HS-27A (cell line): ENCODE results near the gene SLC10A6.

Experiments
- DNase-seq: peaks from one replicate; pipeline ENCODE4 v3.0.0-alpha.2; 2012; ENCODE audit warnings: low read depth, missing footprints

SLC10A6 gene

DNA sequence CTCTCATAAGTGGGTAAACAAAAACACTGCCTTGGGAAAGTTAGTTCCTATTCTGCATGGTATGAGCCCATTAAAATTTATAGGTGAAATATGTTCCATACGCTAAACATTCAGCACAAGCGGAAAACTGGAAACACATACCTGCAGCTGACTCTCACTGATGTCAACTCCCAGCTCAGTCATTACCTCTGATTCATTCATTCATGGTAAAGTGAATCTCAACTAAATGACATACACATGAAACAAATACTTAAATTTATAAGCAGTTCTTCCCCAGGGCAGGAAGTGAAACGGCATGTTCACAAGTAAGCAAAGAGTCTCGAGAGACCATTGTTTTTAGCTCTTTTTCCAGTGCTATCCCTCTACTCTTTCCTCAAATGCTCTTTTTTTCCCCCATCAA is 1.6 kb downstream of the SLC10A6 start:
- DNase-seq = no peak

- no peak for DNase-seq
These were observed 2.3 kb downstream of the SLC10A6 start for GRCh38 chr4:86846921-86847320.

DNA sequence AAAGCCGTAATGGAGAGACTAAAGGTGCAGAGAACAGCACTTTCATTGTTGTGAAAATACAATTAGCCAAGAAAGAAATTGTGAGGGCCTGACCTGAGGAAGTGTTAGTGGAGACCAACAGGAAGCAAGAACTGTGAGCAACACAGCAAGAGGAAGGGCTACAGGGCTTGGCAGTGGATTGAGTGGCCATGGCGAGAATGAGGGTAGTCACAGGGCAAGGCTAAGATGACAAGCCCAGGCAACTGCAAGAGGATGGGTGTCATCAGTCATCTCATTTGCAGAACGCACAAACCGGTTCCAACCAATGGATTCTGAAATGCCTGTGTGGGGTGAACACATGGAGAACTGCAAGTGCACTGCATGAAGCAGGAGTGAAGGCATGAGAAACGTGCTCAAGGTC is 3.6 kb downstream of the SLC10A6 start:
- DNase-seq = no peak

GRCh38 chr4:86841309-86841708 is 7.9 kb downstream of the SLC10A6 start:
- no peak for DNase-seq

DNA sequence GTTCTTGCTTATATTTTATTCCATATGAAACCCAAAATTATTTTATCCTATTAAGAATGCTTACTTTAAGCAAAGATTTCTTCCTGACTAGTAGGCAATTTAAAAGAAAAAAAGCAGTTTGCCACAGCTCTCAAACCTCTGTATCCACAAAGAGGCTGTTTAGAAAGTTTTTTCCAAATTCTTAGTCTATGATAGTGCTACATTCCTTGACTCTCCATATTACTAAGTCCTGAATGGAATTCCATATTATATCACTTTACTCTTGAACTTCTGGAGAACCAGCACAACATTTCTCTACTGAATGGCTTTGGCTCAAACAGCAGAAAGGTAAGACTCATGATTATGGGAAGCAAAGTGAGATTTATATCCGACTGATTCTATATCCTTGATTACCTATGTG is 8.3 kb downstream of the SLC10A6 start:
- DNase-seq = no peak

DNA sequence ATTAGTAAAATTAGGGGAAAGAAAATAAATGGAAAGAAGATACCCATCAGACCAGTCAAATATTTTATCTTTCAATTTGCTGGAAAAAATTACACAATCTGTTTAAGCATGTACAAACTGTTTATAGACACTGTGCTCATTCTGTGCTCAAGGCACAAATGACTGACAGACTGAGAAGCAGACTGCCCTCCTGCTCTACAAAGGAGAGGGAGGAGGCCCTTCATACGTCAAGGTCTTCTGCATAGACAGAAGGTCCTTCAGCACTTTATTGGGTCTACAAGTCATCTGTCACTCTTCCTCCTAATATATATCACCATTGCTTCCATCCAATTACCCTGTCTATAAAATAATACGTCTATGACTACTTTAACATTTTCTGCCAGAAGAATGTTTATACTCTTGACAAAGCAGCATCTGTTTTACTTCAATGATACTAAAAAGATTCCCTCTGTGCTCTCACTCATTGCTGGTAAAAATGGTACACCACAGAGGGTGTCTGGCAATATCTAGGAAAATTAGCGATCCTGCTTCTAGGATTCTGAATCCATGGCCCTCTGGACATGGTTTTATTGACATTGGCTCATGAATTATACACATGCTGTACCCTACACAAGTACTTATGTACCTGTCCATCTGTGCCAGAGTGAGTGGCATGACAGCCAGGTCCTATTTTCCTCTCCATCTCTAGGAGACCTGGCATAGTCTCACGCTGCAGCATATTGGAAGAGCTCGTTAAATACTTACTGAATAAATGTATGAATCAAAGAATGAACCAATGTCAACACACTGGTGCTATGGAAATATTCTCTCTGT is 11.3 kb downstream of the SLC10A6 start:
- no peak for DNase-seq

DNA sequence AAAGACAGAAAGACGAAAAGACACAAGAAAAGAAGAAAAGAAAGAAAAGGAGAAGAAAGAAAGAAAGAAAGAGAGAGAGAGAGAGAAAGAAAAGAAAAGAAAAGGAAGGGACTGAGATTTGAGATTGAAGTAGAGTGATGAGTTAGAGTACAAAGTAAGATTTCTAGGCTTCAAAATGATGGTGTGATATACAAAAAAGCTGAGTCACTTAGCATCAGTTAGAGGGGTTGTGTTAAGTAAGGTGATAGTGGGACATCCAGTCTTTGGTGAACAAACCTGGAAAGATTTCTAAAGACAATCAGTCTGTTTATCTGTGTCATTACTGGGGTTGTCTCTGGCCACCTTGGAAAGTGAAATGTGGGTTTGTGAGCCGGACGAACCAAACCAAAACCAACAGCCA is 13.5 kb downstream of the SLC10A6 start:
- DNase-seq = no peak

DNA sequence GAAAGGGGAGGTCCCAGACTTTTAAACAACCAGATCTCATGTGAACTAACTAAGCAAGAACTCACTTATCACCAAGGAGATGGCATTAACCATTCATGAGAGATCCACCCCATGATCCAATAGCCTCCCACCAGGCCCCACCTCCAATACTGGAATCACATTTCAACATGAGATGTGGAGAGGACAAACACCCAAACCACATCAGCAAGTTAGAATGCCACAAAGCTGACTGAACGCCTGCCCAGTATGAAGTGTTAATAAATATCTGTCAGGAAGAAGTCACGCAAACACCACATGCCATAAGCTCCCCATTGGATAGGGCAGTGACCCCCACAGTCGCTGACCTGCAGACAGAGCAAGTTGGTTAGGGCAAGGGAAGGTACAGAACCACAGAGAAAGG is 14.3 kb downstream of the SLC10A6 start:
- DNase-seq = peak; percentile 58

DNA sequence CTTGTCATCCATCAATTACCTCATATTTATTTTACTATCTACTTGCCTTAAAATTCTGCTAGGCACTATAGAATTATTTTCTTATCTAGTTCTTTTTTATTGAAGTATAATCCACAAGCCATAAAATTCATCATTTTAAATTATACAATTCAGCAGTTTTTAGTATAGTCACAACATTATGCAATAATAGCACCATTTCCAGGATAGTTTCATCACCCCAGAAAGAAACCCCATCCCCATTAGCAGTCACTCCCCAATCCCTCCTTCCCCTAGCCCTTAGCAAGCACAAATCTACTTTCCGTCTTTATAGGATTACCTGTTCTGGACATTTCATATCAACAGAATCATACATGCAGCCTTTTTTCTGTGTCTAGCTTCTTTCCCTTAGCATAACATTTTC is 15.6 kb downstream of the SLC10A6 start:
- no peak for DNase-seq

- DNase-seq = peak; percentile 79
These were observed 17.7 kb downstream of the SLC10A6 start for GRCh38 chr4:86831262-86832130.

GRCh38 chr4:86825511-86825910 is 23.7 kb downstream of the SLC10A6 start:
- peak; percentile 8 for DNase-seq

- DNase-seq = no peak
These were observed 27.0 kb downstream of the SLC10A6 start for GRCh38 chr4:86822136-86822535.

DNA sequence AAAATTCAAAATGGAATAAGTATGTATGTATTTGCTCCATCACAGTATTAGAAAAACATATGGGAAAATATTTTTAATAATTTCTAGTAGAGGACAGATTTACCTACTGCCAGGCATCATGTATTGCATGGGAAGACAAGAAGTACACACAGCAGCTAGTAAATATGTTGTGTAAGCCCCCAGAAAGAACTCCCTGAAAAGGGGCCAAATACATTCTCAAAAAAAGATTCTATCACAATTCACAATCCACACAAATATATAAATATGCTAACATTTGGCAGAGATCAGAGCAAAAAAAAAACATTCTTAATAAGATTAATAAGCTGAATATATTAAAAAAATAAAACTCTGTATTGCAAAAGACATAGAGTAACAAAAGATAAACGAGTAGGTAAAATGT is 28.0 kb downstream of the SLC10A6 start:
- no peak for DNase-seq

DNA sequence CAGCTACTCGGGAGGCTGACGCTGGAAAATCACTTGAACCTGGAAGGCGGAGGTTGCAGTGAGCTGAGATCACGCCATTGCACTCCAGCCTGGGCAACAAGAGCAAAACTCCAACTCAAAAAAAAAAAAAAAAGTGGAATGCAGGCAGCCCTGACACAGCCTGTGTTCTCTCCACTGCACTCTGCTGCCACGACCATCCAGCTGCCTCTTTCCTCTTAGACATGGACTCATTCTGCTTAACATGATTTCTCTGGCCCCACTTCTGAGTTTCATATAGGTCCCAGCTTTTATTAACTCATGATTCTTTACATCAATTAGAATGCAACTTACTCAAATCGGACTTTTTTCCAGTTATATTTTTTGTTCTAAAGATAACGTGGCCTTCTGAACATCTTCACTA is 29.6 kb downstream of the SLC10A6 start:
- DNase-seq = no peak

- DNase-seq = no peak
These were observed 30.3 kb downstream of the SLC10A6 start for GRCh38 chr4:86818841-86819240.

- no peak for DNase-seq
These were observed 31.0 kb downstream of the SLC10A6 start for GRCh38 chr4:86818211-86818610.

DNA sequence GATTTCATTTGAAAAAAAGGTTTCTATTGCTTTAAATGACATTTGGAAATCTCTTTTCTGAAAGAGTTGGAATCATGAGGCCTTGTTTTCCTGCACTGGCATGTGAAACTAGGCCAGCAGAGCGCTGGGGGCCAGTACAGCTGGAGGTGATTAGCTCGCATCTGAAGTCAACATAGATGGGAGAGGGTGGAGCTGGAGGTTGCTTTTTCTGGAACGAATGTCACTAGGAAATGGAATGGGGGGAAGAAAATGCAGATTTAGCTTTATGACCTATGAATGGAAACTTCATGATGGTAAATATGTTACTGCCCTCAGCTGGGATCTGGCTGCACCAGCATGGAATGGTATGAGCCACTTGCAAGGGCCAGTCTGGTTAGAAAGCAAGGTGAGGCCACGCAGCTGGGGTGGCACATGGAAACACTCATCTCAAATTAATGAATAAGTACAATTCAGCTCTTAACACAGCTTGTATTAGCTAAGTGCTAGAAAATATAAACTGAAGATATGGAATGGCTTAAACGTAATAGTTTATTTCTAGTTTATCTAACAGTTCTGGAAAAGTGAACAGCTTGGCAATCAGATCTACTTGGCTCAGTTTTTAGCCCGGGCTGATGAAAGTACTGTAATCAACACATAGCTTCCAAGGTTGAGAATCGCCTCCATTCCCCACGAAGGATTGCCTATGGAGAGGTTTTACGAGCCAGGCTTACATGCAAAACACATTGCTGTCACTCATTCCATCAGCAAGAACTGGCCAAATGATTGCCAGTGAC is 32.5 kb downstream of the SLC10A6 start:
- DNase-seq = no peak

GRCh38 chr4:86815653-86816052 is 33.5 kb downstream of the SLC10A6 start:
- DNase-seq = no peak

DNA sequence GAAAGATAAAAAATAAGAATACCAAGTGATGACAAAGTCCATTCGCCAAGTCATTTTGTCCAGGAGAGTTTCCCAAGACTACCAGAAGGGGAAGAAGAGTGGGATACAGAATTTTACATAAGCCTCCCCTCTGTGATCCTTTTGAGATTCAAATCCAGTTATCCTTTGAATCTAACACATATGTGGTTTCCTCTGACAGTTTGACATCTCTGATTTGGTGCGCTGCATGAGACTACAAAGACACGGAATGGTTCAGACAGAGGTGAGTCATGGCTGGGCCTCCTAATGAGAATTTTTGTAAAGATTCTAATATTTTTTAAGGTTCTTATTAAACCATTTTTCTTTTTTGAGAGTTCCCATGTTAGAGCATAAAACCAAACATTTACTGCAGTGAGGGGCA is 38.3 kb downstream of the SLC10A6 start:
- DNase-seq = no peak

DNA sequence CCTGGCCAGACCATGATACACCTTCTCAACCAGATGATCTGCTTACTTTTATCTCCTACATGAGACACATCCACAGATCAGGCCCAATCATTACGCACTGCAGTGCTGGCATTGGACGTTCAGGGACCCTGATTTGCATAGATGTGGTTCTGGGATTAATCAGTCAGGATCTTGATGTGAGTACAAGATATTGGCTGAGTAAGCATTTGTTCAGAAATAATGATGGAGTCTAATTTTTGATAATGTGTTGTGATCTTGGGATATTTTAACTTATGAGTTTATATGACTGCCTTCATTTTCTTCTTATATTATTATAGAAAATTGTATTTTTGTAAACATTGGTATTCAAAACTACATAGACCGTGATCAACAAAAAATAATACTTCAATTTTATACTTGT is 39.4 kb downstream of the SLC10A6 start:
- DNase-seq = no peak

DNA sequence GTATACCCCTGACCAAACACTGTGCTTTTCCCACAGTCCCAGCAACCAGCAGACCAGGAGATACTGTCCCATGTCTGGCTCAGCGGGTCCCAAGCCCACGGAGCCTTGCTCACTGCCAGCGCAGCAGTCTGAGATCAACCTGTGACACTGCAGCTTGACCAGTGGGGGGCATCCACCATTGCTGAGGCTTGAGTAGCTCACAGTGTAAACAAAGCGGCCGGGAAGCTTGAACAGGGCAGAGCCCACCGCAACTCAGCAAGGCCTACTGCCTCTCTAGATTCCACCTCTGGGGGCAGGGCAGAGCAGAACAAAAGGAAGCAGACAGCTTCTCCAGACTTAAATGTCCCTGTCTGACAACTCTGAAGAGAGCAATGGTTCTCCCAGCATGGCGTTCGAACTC is 58.1 kb downstream of the SLC10A6 start:
- DNase-seq = no peak

GRCh38 chr4:86788826-86789225 is 60.4 kb downstream of the SLC10A6 start:
- no peak for DNase-seq

GRCh38 chr4:86778175-86778574 is 71.0 kb downstream of the SLC10A6 start:
- DNase-seq = no peak
